HCT116 (cell line): ENCODE data around the gene RNASET2. TPM values are rescaled to one million over a fixed set of nuclear protein-coding genes. Genes with fewer than 3 reads are reported as not detected.

ENCODE experiments used
- ATAC-seq: fragments of 200-7000 bp; cut with Tn5 transposase; 2 replicates; pipeline ENCODE4 v1.9.1; 2020; ENCODE audit warnings: mild to moderate bottlenecking, moderate library complexity
- BruUV-seq: library from RNA; stranded (reverse); fragments of 400-500 nt; replicated peaks from 2 replicates; lab custom pipeline; 2021; lab: Mats Ljungman, UMichigan
- CTCF ChIA-PET: fragments of 300-600 bp; sonication (Branson Sonifier 250); formaldehyde crosslinking; loops from one replicate; lab custom pipeline; 2021; ENCODE audit warnings: antibody characterized with exemption; lab: Charles Lee
- POLR2A ChIA-PET: fragments of 300-600, 350-600 bp; sonication (Branson Sonifier 250); formaldehyde crosslinking; loops from one replicate; lab custom pipeline; 2021; ENCODE audit warnings: antibody characterized with exemption; lab: Charles Lee
- RAD21 ChIA-PET, 2 experiments: fragments of 300-600 bp; sonication (Branson Sonifier 250); formaldehyde crosslinking; loops; one replicate each; lab custom pipeline; 2023; ENCODE audit warnings: low total read pairs in 2 of 2; ENCODE audit not compliant: uncharacterized antibody in 2 of 2, unreplicated experiment in 2 of 2, low non-redundant PET in 1 of 2; lab: Charles Lee
- DNase-seq: peaks from one replicate; pipeline ENCODE4 v3.0.0-alpha.2; 2010; ENCODE audit warnings: low read depth, low spot score
- H2AFZ ChIP-seq: fragments of 200-600 bp; shearing (Covaris generic), sonication (generic); 2 replicates; pipeline ENCODE4 v1.6.1; 2017; ENCODE audit warnings: low read depth, mixed run types, mixed read lengths, antibody characterized with exemption, low read length; ENCODE audit not compliant: poor library complexity, severe bottlenecking
- H3K27ac ChIP-seq: 2 replicates; pipeline ENCODE4 v1.5.1; 2012; ENCODE audit warnings: low read depth, low read length
- H3K27me3 ChIP-seq: fragments of 200-600 bp; sonication (generic); 2 replicates; pipeline ENCODE4 v1.6.1; 2016; ENCODE audit warnings: mixed run types, low read length, mixed read lengths; ENCODE audit not compliant: insufficient read depth
- H3K36me3 ChIP-seq, 2 experiments: fragments of 200-500 bp in 1 of 2; fragments of 200-600 bp in 1 of 2; sonication (Bioruptor generic) in 1 of 2; sonication (generic) in 1 of 2; 2 replicates each; pipeline versions ENCODE4 v1.5.1 to v1.6.1; 2014 to 2016; ENCODE audit warnings: low read length in 2 of 2, inconsistent platforms in 1 of 2, mixed read lengths in 1 of 2, mixed run types in 1 of 2; ENCODE audit not compliant: insufficient read depth in 2 of 2, control insufficient read depth in 1 of 2
- H3K4me1 ChIP-seq, 2 experiments: fragments of 200-600 bp in 1 of 2; sonication (generic) in 1 of 2; 2 replicates each; pipeline versions ENCODE4 v1.5.1 to v1.6.1; 2012 to 2017; ENCODE audit warnings: low read length in 2 of 2, inconsistent platforms in 1 of 2, mild to moderate bottlenecking in 1 of 2, mixed read lengths in 1 of 2, mixed run types in 1 of 2, moderate library complexity in 1 of 2; ENCODE audit not compliant: insufficient read depth in 2 of 2, control insufficient read depth in 1 of 2
- H3K4me2 ChIP-seq: fragments of 200-600 bp; sonication (generic); 2 replicates; pipeline ENCODE4 v1.6.1; 2017; ENCODE audit warnings: mixed run types, low read length, mixed read lengths
- H3K4me3 ChIP-seq, 2 experiments: fragments of 200-600 bp in 1 of 2; sonication (generic) in 1 of 2; replicated peaks in 1 of 2; 2 replicates each; pipeline ENCODE4 v1.5.1; 2011 to 2016; ENCODE audit warnings: low read length in 2 of 2, control low read depth in 1 of 2, low read depth in 1 of 2, mild to moderate bottlenecking in 1 of 2, mixed read lengths in 1 of 2, mixed run types in 1 of 2
- H3K79me2 ChIP-seq: fragments of 200-600 bp; sonication (generic); 2 replicates; pipeline ENCODE4 v1.6.1; 2017; ENCODE audit warnings: mild to moderate bottlenecking, mixed run types, low read length, moderate library complexity, mixed read lengths; ENCODE audit not compliant: insufficient read depth
- H3K9ac ChIP-seq: fragments of 200-600 bp; sonication (generic); 2 replicates; pipeline ENCODE4 v1.6.1; 2016; ENCODE audit warnings: low read length, mixed read lengths
- H3K9me2 ChIP-seq: fragments of 200-600 bp; sonication (generic), shearing (Covaris generic); 2 replicates; pipeline ENCODE4 v1.6.1; 2017; ENCODE audit warnings: mixed run types, mild to moderate bottlenecking, moderate library complexity; ENCODE audit not compliant: insufficient read depth
- H3K9me3 ChIP-seq, 2 experiments: fragments of 200-500 bp in 1 of 2; fragments of 200-600 bp in 1 of 2; sonication (Bioruptor generic) in 1 of 2; sonication (generic) in 1 of 2; 2 replicates each; pipeline ENCODE4 v1.6.1; 2014 to 2017; ENCODE audit warnings: low read length in 2 of 2, mixed read lengths in 2 of 2, inconsistent platforms in 1 of 2, low read depth in 1 of 2, mild to moderate bottlenecking in 1 of 2, mixed run types in 1 of 2, moderate library complexity in 1 of 2; ENCODE audit not compliant: control insufficient read depth in 1 of 2, insufficient read depth in 1 of 2
- H4K20me1 ChIP-seq: fragments of 200-600 bp; sonication (generic), shearing (Covaris generic); 2 replicates; pipeline ENCODE4 v1.6.1; 2017; ENCODE audit warnings: mixed run types, mild to moderate bottlenecking, moderate library complexity; ENCODE audit not compliant: insufficient read depth
- CBX3 ChIP-seq: IDR thresholded peaks from 2 replicates; pipeline ENCODE4 v1.6.1; 2012; ENCODE audit warnings: low read depth
- CEBPB ChIP-seq: IDR thresholded peaks from 2 replicates; pipeline ENCODE4 v1.6.1; 2012; ENCODE audit warnings: low read depth
- EGR1 ChIP-seq: IDR thresholded peaks from 2 replicates; pipeline ENCODE4 v1.6.1; 2012; ENCODE audit warnings: low read depth
- ELF1 ChIP-seq: IDR thresholded peaks from 2 replicates; pipeline ENCODE4 v1.6.1; 2012; ENCODE audit warnings: low read depth, borderline replicate concordance
- EZH2 ChIP-seq: fragments of 200-600 bp; sonication (generic); IDR thresholded peaks from 2 replicates; pipeline ENCODE4 v1.6.1; 2017; ENCODE audit warnings: antibody characterized with exemption, mixed run types
- FOSL1 ChIP-seq: IDR thresholded peaks from 2 replicates; pipeline ENCODE4 v1.6.1; 2012; ENCODE audit warnings: low read depth
- JUND ChIP-seq: IDR thresholded peaks from 2 replicates; pipeline ENCODE4 v1.6.1; 2012
- POLR2AphosphoS5 ChIP-seq: IDR thresholded peaks from 2 replicates; pipeline ENCODE4 v1.6.1; 2011; ENCODE audit warnings: mild to moderate bottlenecking, low read depth, low read length, moderate library complexity
- RAD21 ChIP-seq: IDR thresholded peaks from 2 replicates; pipeline ENCODE4 v1.6.1; 2012; ENCODE audit warnings: low read depth, mild to moderate bottlenecking
- SIN3A ChIP-seq: IDR thresholded peaks from 2 replicates; pipeline ENCODE4 v1.6.1; 2012; ENCODE audit warnings: low read depth
- SP1 ChIP-seq: IDR thresholded peaks from 2 replicates; pipeline ENCODE4 v1.6.1; 2012; ENCODE audit warnings: low read depth
- SRF ChIP-seq: IDR thresholded peaks from 2 replicates; pipeline ENCODE4 v1.6.1; 2012; ENCODE audit warnings: low read depth
- TCF7L2 ChIP-seq: IDR thresholded peaks from 2 replicates; pipeline ENCODE4 v1.7.0; 2011; ENCODE audit warnings: borderline replicate concordance, inconsistent platforms; ENCODE audit not compliant: insufficient read depth, insufficient read length; ENCODE audit errors: extremely low read depth
- YY1 ChIP-seq: IDR thresholded peaks from 2 replicates; pipeline ENCODE4 v1.6.1; 2011; ENCODE audit warnings: low read length, low read depth, moderate library complexity, mild to moderate bottlenecking; ENCODE audit not compliant: insufficient replicate concordance; ENCODE audit errors: extremely low read depth
- ZFX ChIP-seq: fragments of 450-650 bp; IDR thresholded peaks from 2 replicates; pipeline ENCODE4 v1.6.1; 2017
- ZNF274 ChIP-seq: fragments of 200-500 bp; sonication (Bioruptor generic); IDR thresholded peaks from 2 replicates; pipeline ENCODE4 v1.6.1; 2014; ENCODE audit warnings: mild to moderate bottlenecking, low read depth, low read length, inconsistent platforms
- intact Hi-C: fragments of 100-400 bp; cut with micrococcal nuclease; formaldehyde crosslinking; loops from 2 replicates; pipeline ENCODE4 v1.10.0; 2022
- total RNA-seq: library from RNA; stranded (reverse); gene quantifications from one replicate; pipeline ENCODE4 v1.2.1, GENCODE V29; 2021; ENCODE audit not compliant: unreplicated experiment
- TF ChIP-seq, protein P1 (sequence below): IDR thresholded peaks from 2 replicates; pipeline ENCODE4 v1.6.1; 2012
- TF ChIP-seq, protein P2 (sequence below): IDR thresholded peaks from 2 replicates; pipeline ENCODE4 v1.6.1; 2012; ENCODE audit warnings: low read depth
- TF ChIP-seq, protein P3 (sequence below): IDR thresholded peaks from 2 replicates; pipeline ENCODE4 v1.6.1; 2012

RNASET2 gene
- total RNA-seq, 1 experiment from 2014 or later: 32.8 TPM

DNA sequence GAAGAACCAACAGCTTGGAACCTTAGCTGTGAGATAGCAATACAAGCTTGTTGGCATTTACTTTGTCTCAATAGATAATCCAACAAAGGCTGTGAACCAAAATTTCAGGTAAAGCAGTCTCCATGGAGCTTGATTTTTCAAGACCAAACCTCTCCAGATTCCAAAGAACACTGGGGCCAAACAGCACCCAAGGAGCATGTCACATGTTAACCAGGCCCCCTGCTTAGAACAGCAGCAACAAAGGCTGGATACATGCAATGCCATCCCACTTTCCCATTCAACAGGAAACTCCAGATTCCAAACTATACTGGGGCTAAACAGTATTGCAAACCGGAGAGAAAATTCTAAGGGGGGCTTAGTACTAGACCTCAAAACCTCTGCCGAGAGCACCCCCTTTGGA, 15.8 kb upstream of the RNASET2 start:
- TF ChIP-seq, protein P1, sequence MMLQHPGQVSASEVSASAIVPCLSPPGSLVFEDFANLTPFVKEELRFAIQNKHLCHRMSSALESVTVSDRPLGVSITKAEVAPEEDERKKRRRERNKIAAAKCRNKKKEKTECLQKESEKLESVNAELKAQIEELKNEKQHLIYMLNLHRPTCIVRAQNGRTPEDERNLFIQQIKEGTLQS: no peak
- TF ChIP-seq CBX3 (no peak), RAD21 (no peak), ZFX (no peak), EGR1 (no peak), SP1 (no peak), SRF (no peak), EZH2 (no peak), ELF1 (no peak), CEBPB (no peak), SIN3A (no peak), TCF7L2 (no peak), FOSL1 (no peak), ZNF274 (no peak), YY1 (no peak), POLR2AphosphoS5 (no peak), JUND (no peak)
- TF ChIP-seq, protein P2, sequence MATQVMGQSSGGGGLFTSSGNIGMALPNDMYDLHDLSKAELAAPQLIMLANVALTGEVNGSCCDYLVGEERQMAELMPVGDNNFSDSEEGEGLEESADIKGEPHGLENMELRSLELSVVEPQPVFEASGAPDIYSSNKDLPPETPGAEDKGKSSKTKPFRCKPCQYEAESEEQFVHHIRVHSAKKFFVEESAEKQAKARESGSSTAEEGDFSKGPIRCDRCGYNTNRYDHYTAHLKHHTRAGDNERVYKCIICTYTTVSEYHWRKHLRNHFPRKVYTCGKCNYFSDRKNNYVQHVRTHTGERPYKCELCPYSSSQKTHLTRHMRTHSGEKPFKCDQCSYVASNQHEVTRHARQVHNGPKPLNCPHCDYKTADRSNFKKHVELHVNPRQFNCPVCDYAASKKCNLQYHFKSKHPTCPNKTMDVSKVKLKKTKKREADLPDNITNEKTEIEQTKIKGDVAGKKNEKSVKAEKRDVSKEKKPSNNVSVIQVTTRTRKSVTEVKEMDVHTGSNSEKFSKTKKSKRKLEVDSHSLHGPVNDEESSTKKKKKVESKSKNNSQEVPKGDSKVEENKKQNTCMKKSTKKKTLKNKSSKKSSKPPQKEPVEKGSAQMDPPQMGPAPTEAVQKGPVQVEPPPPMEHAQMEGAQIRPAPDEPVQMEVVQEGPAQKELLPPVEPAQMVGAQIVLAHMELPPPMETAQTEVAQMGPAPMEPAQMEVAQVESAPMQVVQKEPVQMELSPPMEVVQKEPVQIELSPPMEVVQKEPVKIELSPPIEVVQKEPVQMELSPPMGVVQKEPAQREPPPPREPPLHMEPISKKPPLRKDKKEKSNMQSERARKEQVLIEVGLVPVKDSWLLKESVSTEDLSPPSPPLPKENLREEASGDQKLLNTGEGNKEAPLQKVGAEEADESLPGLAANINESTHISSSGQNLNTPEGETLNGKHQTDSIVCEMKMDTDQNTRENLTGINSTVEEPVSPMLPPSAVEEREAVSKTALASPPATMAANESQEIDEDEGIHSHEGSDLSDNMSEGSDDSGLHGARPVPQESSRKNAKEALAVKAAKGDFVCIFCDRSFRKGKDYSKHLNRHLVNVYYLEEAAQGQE: no peak
- TF ChIP-seq, protein P3, sequence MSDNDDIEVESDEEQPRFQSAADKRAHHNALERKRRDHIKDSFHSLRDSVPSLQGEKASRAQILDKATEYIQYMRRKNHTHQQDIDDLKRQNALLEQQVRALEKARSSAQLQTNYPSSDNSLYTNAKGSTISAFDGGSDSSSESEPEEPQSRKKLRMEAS: no peak
- no peaks in the 10 kb centered on the region for H3K27me3 ChIP-seq
- no peak overlapping the region for H3K4me3 ChIP-seq
- no TSS peak for BruUV-seq
- H2AFZ ChIP-seq: no peak overlapping the region
- no peaks in the 10 kb centered on the region for H3K36me3 ChIP-seq
- no peaks in the 10 kb centered on the region for H3K79me2 ChIP-seq
- CTCF ChIA-PET: no interaction called here
- RAD21 ChIA-PET: no interaction called here
- intact Hi-C loops: no loop called here
- H3K9ac ChIP-seq: no peak overlapping the region
- H3K27ac ChIP-seq: no peak overlapping the region
- H4K20me1 ChIP-seq: no peaks in the 10 kb centered on the region
- no peaks in the 10 kb centered on the region for H3K9me2 ChIP-seq
- H3K4me1 ChIP-seq: no peaks in the 10 kb centered on the region
- H3K9me3 ChIP-seq: no peaks in the 10 kb centered on the region
- no peak for ATAC-seq
- H3K4me2 ChIP-seq: no peak overlapping the region
- DNase-seq: no peak
- POLR2A ChIA-PET: no interaction called here
